GM12891 (cell line): ENCODE results near the gene IFT25.
"Not testable (repeated sequence)": the region's sequence is repeated elsewhere in the genome, so short reads cannot be mapped to it uniquely, and the experiment has no call there.

Experiments
- DNase-seq: peaks from one replicate; pipeline ENCODE4 v3.0.0; 2011; ENCODE audit warnings: low spot score; ENCODE audit not compliant: insufficient read length
- FAIRE-seq: peaks from 2 replicates; lab custom pipeline; 2011; peaks lifted over from hg19 to GRCh38; lab: Jason Lieb, UNC
- PAX5 ChIP-seq: IDR thresholded peaks from 2 replicates; pipeline ENCODE4 v1.6.1; 2011; ENCODE audit warnings: low read length, moderate library complexity, mild to moderate bottlenecking; ENCODE audit not compliant: insufficient read depth, severe bottlenecking
- POLR2A ChIP-seq: IDR thresholded peaks from 2 replicates; pipeline ENCODE4 v1.6.1; 2011; ENCODE audit warnings: low read depth, low read length, control low read depth
- POLR2AphosphoS5 ChIP-seq: IDR thresholded peaks from 2 replicates; pipeline ENCODE4 v1.6.1; 2011; ENCODE audit warnings: low read depth, low read length, control low read depth
- POU2F2 ChIP-seq: IDR thresholded peaks from 2 replicates; pipeline ENCODE4 v1.6.1; 2011; ENCODE audit warnings: low read depth, mild to moderate bottlenecking, control low read depth, low read length, moderate library complexity
- SPI1 ChIP-seq: IDR thresholded peaks from 2 replicates; pipeline ENCODE4 v1.6.1; 2011; ENCODE audit warnings: low read depth, low read length, control low read depth
- TAF1 ChIP-seq: IDR thresholded peaks from 2 replicates; pipeline ENCODE4 v1.6.1; 2011; ENCODE audit warnings: low read depth, low read length, control low read depth

Gene IFT25

GRCh38 chr1:53979712-53980450, 34.4 kb upstream of the IFT25 start:
- FAIRE-seq = no peak
- no peak for DNase-seq
- peak; percentile 52 for TF ChIP-seq SPI1
- TF ChIP-seq POU2F2 = no peak

GRCh38 chr1:53975861-53976260, 30.4 kb upstream of the IFT25 start:
- no peak for FAIRE-seq
- TF ChIP-seq PAX5 (no peak), POLR2A (no peak), SPI1 (no peak), POLR2AphosphoS5 (no peak), POU2F2 (no peak), TAF1 (no peak)
- no peak for DNase-seq

- DNase-seq (no peak), FAIRE-seq (no peak)
Observed at GRCh38 chr1:53971718-53972117, 26.2 kb upstream of the IFT25 start.

GRCh38 chr1:53969323-53969722, 23.8 kb upstream of the IFT25 start:
- DNase-seq, FAIRE-seq: not testable (repeated sequence)

More at GRCh38 chr1:53971718-53972117, 26.2 kb upstream of the IFT25 start:
- TF ChIP-seq PAX5 (no peak), SPI1 (no peak), POLR2A (no peak), POLR2AphosphoS5 (no peak), POU2F2 (no peak), TAF1 (no peak)

GRCh38 chr1:53968125-53968513, 22.6 kb upstream of the IFT25 start:
- FAIRE-seq = no peak
- TF ChIP-seq POLR2AphosphoS5 (no peak), POU2F2 (no peak), PAX5 (no peak), POLR2A (no peak), SPI1 (no peak), TAF1 (no peak)

GRCh38 chr1:53967409-53968124, 22.1 kb upstream of the IFT25 start:
- no peak for FAIRE-seq

More at GRCh38 chr1:53968125-53968513, 22.6 kb upstream of the IFT25 start:
- no peak for DNase-seq

GRCh38 chr1:53966794-53967193, 21.3 kb upstream of the IFT25 start:
- TF ChIP-seq POU2F2 = no peak
- TF ChIP-seq POLR2AphosphoS5 = no peak
- TF ChIP-seq POLR2A = no peak
- TF ChIP-seq SPI1 = no peak
- no peak for TF ChIP-seq TAF1
- no peak for TF ChIP-seq PAX5
- DNase-seq = no peak
- no peak for FAIRE-seq

More at GRCh38 chr1:53967409-53968124, 22.1 kb upstream of the IFT25 start:
- DNase-seq = no peak
- TF ChIP-seq POU2F2 = no peak
- TF ChIP-seq TAF1 = no peak
- TF ChIP-seq SPI1 = no peak
- TF ChIP-seq POLR2A = no peak

- TF ChIP-seq POLR2A (no peak), TAF1 (no peak), PAX5 (no peak), SPI1 (no peak), POLR2AphosphoS5 (no peak), POU2F2 (no peak)
- FAIRE-seq (no peak), DNase-seq (no peak)
Observed at GRCh38 chr1:53964109-53964508, 18.6 kb upstream of the IFT25 start.

- TF ChIP-seq PAX5 = no peak
- TF ChIP-seq POLR2AphosphoS5 = no peak
- TF ChIP-seq TAF1 = no peak
- TF ChIP-seq POU2F2 = no peak
- no peak for TF ChIP-seq POLR2A
- no peak for TF ChIP-seq SPI1
- FAIRE-seq = peak; percentile 52
- no peak for DNase-seq
Observed at GRCh38 chr1:53963460-53963859, 18.0 kb upstream of the IFT25 start.

- DNase-seq (no peak), FAIRE-seq (no peak)
- TF ChIP-seq PAX5 = no peak
- TF ChIP-seq POU2F2 = no peak
- TF ChIP-seq POLR2AphosphoS5 = no peak
- TF ChIP-seq TAF1 = no peak
- TF ChIP-seq SPI1 = no peak
- no peak for TF ChIP-seq POLR2A
Observed at GRCh38 chr1:53962395-53962794, 16.9 kb upstream of the IFT25 start.
